ENCODE data around the gene IL11.

Gene IL11

GRCh38 chr19:55384920-55385723 is 14.9 kb upstream of the IL11 start:
- Mint-ChIP-seq H3K27ac (peak overlapping the region; percentile 98), H3K4me3 (peak overlapping the region; percentile 100), H3K36me3 (peaks cover 13% of the 10 kb centered on the region), H3K27me3 (no peaks in the 10 kb centered on the region), H3K4me1 (peaks cover 47% of the 10 kb centered on the region), H3K9me3 (no peaks in the 10 kb centered on the region)
- peak; percentile 87 to 89 for DNase-seq (ENCODE audit: low spot score in 2 of 2)
- ATAC-seq (ENCODE audit: low read depth), result peak; percentile 66

- Mint-ChIP-seq H3K4me1 (peaks cover 41% of the 10 kb centered on the region), H3K4me3 (peak within 1 kb of the TSS; percentile 100), H3K27me3 (no peaks in the 10 kb centered on the region), H3K36me3 (peaks cover 11% of the 10 kb centered on the region), H3K9me3 (no peaks in the 10 kb centered on the region), H3K27ac (peak within 1 kb of the TSS; percentile 98)
- peak; percentile 12 for ATAC-seq (ENCODE audit: low read depth)
- peak in 1 of 2 donors; percentile 68 for DNase-seq (ENCODE audit: low spot score in 2 of 2)
Observed at GRCh38 chr19:55384131-55384919, 14.1 kb upstream of the IL11 start, which contains the start of gene TMEM238. Gene TMEM238 (minus strand): TSS chr19:55384292. CDS start chr19:55384259, 33 bp downstream.

GRCh38 chr19:55383279-55384130 is 13.2 kb upstream of the IL11 start:
- Mint-ChIP-seq H3K27me3 (no peaks in the 10 kb centered on the region), H3K4me1 (peaks cover 36% of the 10 kb centered on the region), H3K36me3 (peaks cover 10% of the 10 kb centered on the region), H3K4me3 (peak overlapping the region; percentile 84), H3K27ac (peak overlapping the region; percentile 55), H3K9me3 (no peaks in the 10 kb centered on the region)
- DNase-seq (ENCODE audit: low spot score in 2 of 2) (no peak), ATAC-seq (ENCODE audit: low read depth) (peak; percentile 9)

GRCh38 chr19:55382522-55383054 is 12.3 kb upstream of the IL11 start:
- H3K36me3 Mint-ChIP-seq, result peaks cover 10% of the 10 kb centered on the region
- H3K4me1 Mint-ChIP-seq, result peaks cover 30% of the 10 kb centered on the region
- no peaks in the 10 kb centered on the region for H3K9me3 Mint-ChIP-seq
- peaks cover 2% of the 10 kb centered on the region for H3K27me3 Mint-ChIP-seq
- DNase-seq (ENCODE audit: low spot score in 2 of 2) (no peak), ATAC-seq (ENCODE audit: low read depth) (no peak)
- no peak overlapping the region for H3K27ac Mint-ChIP-seq
- peak overlapping the region; percentile 84 for H3K4me3 Mint-ChIP-seq

- Mint-ChIP-seq H3K9me3 (no peaks in the 10 kb centered on the region), H3K27ac (no peak overlapping the region), H3K4me1 (peaks cover 27% of the 10 kb centered on the region), H3K4me3 (peak overlapping the region; percentile 84), H3K36me3 (peaks cover 10% of the 10 kb centered on the region), H3K27me3 (peaks cover 2% of the 10 kb centered on the region)
- no peak for DNase-seq (ENCODE audit: low spot score in 2 of 2)
- no peak for ATAC-seq (ENCODE audit: low read depth)
Observed at GRCh38 chr19:55382013-55382412, 11.8 kb upstream of the IL11 start.

GRCh38 chr19:55379174-55379573 is 8.9 kb upstream of the IL11 start:
- ATAC-seq (ENCODE audit: low read depth) (no peak), DNase-seq (ENCODE audit: low spot score in 2 of 2) (no peak)
- Mint-ChIP-seq H3K27me3 (peaks cover 11% of the 10 kb centered on the region), H3K4me3 (no peak overlapping the region), H3K36me3 (peaks cover 8% of the 10 kb centered on the region), H3K9me3 (no peaks in the 10 kb centered on the region), H3K27ac (no peak overlapping the region), H3K4me1 (peaks cover 13% of the 10 kb centered on the region)

- Mint-ChIP-seq H3K4me1 (peaks cover 13% of the 10 kb centered on the region), H3K36me3 (peaks cover 8% of the 10 kb centered on the region), H3K27me3 (peaks cover 18% of the 10 kb centered on the region), H3K9me3 (no peaks in the 10 kb centered on the region), H3K27ac (no peak overlapping the region), H3K4me3 (no peak overlapping the region)
- no peak for ATAC-seq (ENCODE audit: low read depth)
- DNase-seq (ENCODE audit: low spot score in 2 of 2), result no peak
Observed at GRCh38 chr19:55377356-55378131, 7.3 kb upstream of the IL11 start.

GRCh38 chr19:55376241-55376933 is 6.1 kb upstream of the IL11 start, which contains the start of gene TMEM190:
Gene TMEM190 (plus strand): TSS chr19:55376826. CDS start chr19:55376854, 28 bp downstream.
- ATAC-seq (ENCODE audit: low read depth) (no peak), DNase-seq (ENCODE audit: low spot score in 2 of 2) (no peak)
- H3K4me3 Mint-ChIP-seq, result no peak within 1 kb of the TSS
- H3K4me1 Mint-ChIP-seq, result peaks cover 7% of the 10 kb centered on the region
- H3K9me3 Mint-ChIP-seq, result no peaks in the 10 kb centered on the region
- H3K36me3 Mint-ChIP-seq, result peaks cover 3% of the 10 kb centered on the region
- peaks cover 24% of the 10 kb centered on the region for H3K27me3 Mint-ChIP-seq
- no peak within 1 kb of the TSS for H3K27ac Mint-ChIP-seq

GRCh38 chr19:55373993-55374757 is 3.9 kb upstream of the IL11 start:
- peaks cover 36% of the 10 kb centered on the region for H3K27me3 Mint-ChIP-seq
- H3K4me1 Mint-ChIP-seq, result peaks cover 14% of the 10 kb centered on the region
- DNase-seq (ENCODE audit: low spot score in 2 of 2) (peak in 1 of 2 donors; percentile 18), ATAC-seq (ENCODE audit: low read depth) (no peak)
- H3K4me3 Mint-ChIP-seq, result no peak overlapping the region
- H3K9me3 Mint-ChIP-seq, result no peaks in the 10 kb centered on the region
- no peak overlapping the region for H3K27ac Mint-ChIP-seq
- H3K36me3 Mint-ChIP-seq, result peaks cover 2% of the 10 kb centered on the region

GRCh38 chr19:55373306-55373992 is 3.2 kb upstream of the IL11 start:
- Mint-ChIP-seq H3K4me3 (no peak overlapping the region), H3K4me1 (peaks cover 14% of the 10 kb centered on the region), H3K27me3 (peaks cover 41% of the 10 kb centered on the region), H3K27ac (no peak overlapping the region), H3K9me3 (no peaks in the 10 kb centered on the region), H3K36me3 (peaks cover 2% of the 10 kb centered on the region)
- peak in 1 of 2 donors; percentile 15 for DNase-seq (ENCODE audit: low spot score in 2 of 2)
- no peak for ATAC-seq (ENCODE audit: low read depth)

- Mint-ChIP-seq H3K27ac (no peak overlapping the region), H3K4me3 (no peak overlapping the region), H3K27me3 (peaks cover 41% of the 10 kb centered on the region), H3K4me1 (peaks cover 14% of the 10 kb centered on the region), H3K36me3 (peaks cover 2% of the 10 kb centered on the region), H3K9me3 (no peaks in the 10 kb centered on the region)
- no peak for DNase-seq (ENCODE audit: low spot score in 2 of 2)
- ATAC-seq (ENCODE audit: low read depth), result no peak
Observed at GRCh38 chr19:55372316-55373081, 2.2 kb upstream of the IL11 start.

All from memory B cell (primary cell).